WERI-Rb-1 (cell line): Measurements from ENCODE around the gene ARHGEF2.

Experiments used
- DNase-seq: peaks from one replicate; pipeline ENCODE4 v3.0.0-alpha.2; 2020
- H3K27ac ChIP-seq: fragments of 250-450 bp; sonication (Bioruptor Pico); 2 replicates; pipeline ENCODE4 v1.5.1; 2020; ENCODE audit warnings: mild to moderate bottlenecking, moderate library complexity
- H3K27me3 ChIP-seq: fragments of 250-450 bp; sonication (Bioruptor Pico); 2 replicates; pipeline ENCODE4 v1.5.1; 2021; ENCODE audit warnings: mild to moderate bottlenecking, low read depth, moderate library complexity; ENCODE audit not compliant: insufficient read depth, severe bottlenecking
- H3K36me3 ChIP-seq: fragments of 250-450 bp; sonication (Bioruptor Pico); 2 replicates; pipeline ENCODE4 v1.5.1; 2020; ENCODE audit warnings: mild to moderate bottlenecking, moderate library complexity
- H3K4me3 ChIP-seq: 2 replicates; pipeline ENCODE4 v1.5.1; 2011; ENCODE audit warnings: low read depth, mild to moderate bottlenecking, control low read depth, low read length
- H3K9me3 ChIP-seq: fragments of 250-450 bp; sonication (Bioruptor Pico); 2 replicates; pipeline ENCODE4 v1.5.1; 2021; ENCODE audit warnings: mild to moderate bottlenecking, moderate library complexity; ENCODE audit not compliant: severe bottlenecking
- TF ChIP-seq, protein P1 (sequence below): IDR thresholded peaks from 2 replicates; pipeline ENCODE4 v1.5.1; 2011; ENCODE audit warnings: low read depth, mild to moderate bottlenecking, control low read depth, inconsistent platforms, low read length

ARHGEF2 gene

DNA sequence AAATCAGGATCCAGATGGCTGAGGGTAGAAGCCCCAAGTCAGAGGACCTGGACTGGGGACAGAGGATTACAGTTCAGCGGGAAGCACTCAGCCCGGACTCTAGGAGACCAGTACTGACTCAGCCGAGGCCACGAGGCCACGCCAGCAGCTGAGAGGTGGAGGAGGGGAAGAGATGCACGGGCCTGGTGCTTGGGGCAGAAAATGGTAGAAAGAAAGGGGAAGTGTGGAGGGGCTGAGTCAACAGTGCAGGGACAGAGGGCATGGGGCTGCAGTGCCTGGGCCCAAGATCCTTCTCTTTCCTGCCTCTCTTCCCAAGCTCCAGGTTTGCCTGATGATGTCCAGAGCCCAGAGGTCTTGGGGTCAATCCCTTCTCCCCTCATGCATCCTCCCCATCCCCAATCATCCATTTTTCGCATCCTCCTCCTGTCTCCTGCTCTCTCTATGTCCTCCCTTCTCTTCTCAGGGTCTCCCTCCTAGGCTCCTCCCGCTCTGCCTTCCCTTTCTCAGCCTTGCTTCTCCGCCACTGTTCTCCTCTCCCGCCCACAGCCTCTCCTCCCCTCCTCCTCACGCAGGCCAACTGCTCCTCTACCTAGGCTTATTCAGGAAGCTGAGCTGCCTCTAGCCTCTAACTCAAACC, 7.7 kb downstream of the ARHGEF2 start:
- peak; percentile 95 for DNase-seq
- TF ChIP-seq, protein P1, sequence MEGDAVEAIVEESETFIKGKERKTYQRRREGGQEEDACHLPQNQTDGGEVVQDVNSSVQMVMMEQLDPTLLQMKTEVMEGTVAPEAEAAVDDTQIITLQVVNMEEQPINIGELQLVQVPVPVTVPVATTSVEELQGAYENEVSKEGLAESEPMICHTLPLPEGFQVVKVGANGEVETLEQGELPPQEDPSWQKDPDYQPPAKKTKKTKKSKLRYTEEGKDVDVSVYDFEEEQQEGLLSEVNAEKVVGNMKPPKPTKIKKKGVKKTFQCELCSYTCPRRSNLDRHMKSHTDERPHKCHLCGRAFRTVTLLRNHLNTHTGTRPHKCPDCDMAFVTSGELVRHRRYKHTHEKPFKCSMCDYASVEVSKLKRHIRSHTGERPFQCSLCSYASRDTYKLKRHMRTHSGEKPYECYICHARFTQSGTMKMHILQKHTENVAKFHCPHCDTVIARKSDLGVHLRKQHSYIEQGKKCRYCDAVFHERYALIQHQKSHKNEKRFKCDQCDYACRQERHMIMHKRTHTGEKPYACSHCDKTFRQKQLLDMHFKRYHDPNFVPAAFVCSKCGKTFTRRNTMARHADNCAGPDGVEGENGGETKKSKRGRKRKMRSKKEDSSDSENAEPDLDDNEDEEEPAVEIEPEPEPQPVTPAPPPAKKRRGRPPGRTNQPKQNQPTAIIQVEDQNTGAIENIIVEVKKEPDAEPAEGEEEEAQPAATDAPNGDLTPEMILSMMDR, result no peak
- Histone ChIP-seq H3K27me3 (no peaks in the 10 kb centered on the region), H3K36me3 (peaks cover 75% of the 10 kb centered on the region), H3K9me3 (no peaks in the 10 kb centered on the region), H3K4me3 (peak overlapping the region; percentile 11), H3K27ac (peak overlapping the region; percentile 95)

DNA sequence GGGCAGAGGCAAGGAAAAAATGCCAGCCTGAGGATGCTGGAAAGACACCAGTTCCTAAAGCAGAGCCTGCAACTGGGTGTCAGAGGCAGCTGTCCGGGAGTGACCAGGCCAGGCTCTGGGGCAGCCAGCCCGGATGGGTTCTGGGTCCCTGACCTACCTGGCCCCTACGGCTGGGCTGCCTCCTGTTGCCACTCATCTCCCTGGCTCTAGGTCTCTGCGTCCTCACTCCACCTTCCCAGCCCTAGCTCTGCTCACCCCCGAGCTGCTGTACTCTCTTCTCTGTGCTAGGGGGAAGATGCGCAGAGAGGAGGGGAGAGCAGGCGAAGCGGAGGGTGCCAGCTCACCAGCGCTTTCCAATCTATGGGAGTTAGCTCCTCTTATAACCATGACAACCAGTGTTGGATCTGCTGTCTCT, 9.0 kb downstream of the ARHGEF2 start:
- Histone ChIP-seq H3K27ac (peak overlapping the region; percentile 95), H3K36me3 (peaks cover 84% of the 10 kb centered on the region), H3K27me3 (no peaks in the 10 kb centered on the region), H3K4me3 (no peak overlapping the region), H3K9me3 (no peaks in the 10 kb centered on the region)
- DNase-seq, result no peak
- TF ChIP-seq, protein P1, result no peak

DNA sequence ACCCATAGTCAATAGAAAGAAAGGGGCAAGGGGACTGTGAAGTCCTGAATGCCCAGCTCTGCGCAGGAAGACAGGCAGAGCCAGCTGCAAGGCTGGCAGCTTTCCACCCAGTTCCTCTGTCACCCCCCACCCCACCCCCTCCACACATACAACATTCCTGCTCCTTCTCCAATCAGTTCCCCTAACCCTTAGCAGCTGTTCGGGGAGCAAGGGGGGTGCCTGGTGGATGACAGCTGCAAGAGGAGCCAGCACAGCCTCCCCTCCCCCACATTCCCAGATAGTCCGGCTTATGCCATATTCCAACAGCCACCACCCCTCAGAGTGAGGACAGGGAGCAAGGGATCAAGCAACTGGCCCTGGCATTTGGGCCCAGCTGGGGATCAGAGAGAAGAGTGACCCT, 9.7 kb downstream of the ARHGEF2 start:
- Histone ChIP-seq H3K27me3 (no peaks in the 10 kb centered on the region), H3K27ac (peak overlapping the region; percentile 95), H3K9me3 (no peaks in the 10 kb centered on the region), H3K36me3 (peaks cover 85% of the 10 kb centered on the region), H3K4me3 (no peak overlapping the region)
- peak; percentile 96 for DNase-seq
- TF ChIP-seq, protein P1, result no peak

DNA sequence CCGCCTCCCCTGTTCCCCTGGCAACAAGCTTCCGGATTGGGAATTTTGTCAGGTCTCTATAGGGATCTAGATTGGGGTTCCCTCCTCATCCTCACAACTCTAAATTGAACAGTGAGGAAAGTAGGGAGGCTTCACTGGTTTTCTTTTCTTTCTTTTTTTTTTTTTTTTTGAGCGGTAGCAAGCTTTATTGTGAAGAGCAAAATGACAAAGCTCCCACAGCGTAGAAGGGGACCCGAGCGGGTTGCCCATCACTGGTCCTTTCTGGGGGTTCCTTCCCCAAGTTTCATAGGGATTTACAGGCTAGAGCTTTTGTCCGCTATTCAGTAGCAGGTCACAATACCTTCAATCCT, 10.3 kb downstream of the ARHGEF2 start:
- no peaks in the 10 kb centered on the region for H3K27me3 ChIP-seq
- no peak for DNase-seq
- H3K27ac ChIP-seq, result peak overlapping the region; percentile 95
- TF ChIP-seq, protein P1, result no peak
- peaks cover 87% of the 10 kb centered on the region for H3K36me3 ChIP-seq
- H3K9me3 ChIP-seq, result no peaks in the 10 kb centered on the region
- H3K4me3 ChIP-seq, result no peak overlapping the region

DNA sequence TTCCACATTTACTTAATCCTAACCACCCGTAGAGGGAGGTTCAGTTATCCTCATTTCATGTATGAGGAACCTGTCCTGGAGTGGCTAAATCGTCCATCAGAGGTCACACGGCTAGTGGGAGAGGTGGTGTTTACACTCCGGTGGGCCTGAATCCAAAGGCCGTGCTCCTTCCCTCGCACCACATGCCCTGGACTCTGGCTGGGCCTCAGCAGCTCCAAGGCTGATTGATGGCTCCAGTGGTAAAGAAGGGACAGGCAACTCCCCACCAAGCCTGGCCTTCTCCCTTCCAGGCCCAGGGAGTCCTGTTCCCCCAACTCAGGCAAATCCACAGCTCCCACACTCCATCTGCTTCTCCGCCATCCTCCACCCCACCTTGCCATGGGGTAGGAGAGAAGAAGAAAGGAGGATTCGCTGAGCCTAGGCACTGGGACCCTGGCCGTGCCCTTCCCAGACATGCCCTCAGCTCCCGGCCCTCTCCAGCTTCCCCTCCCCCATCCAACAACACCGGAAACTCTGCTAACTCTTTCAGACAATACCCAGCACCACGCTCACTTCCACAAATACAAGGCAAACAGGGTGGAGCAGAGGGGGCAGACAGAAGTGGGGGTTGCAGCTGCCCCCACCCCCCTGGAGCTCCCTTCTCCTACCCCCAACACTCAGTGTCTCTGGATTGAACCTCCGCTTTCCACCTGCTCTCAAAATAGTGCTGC, 10.9 kb downstream of the ARHGEF2 start:
- Histone ChIP-seq H3K27me3 (no peaks in the 10 kb centered on the region), H3K27ac (peak overlapping the region; percentile 95), H3K4me3 (no peak overlapping the region), H3K36me3 (peaks cover 87% of the 10 kb centered on the region), H3K9me3 (no peaks in the 10 kb centered on the region)
- TF ChIP-seq, protein P1, result no peak
- no peak for DNase-seq
